Smooth muscle cell (in vitro differentiated cells): ENCODE results near the gene TUBG2. TPM values are rescaled to one million over a fixed set of nuclear protein-coding genes. Genes with fewer than 3 reads are reported as not detected.
"Not testable (repeated sequence)": the region's sequence is repeated elsewhere in the genome, so short reads cannot be mapped to it uniquely, and the experiment has no call there.

Source experiments
- DNase-seq: peaks from one replicate; lab custom pipeline; 2025; ENCODE audit not compliant: unreplicated experiment; lab: John Stamatoyannopoulos, UW
- H2AFZ ChIP-seq: fragments of 200-600 bp; sonication (generic); 2 replicates; pipeline ENCODE4 v1.6.0; 2016; ENCODE audit warnings: antibody characterized with exemption, low read depth, mild to moderate bottlenecking
- H3F3A ChIP-seq: fragments of 200-600 bp; sonication (generic); 2 replicates; pipeline ENCODE4 v1.6.0; 2017; ENCODE audit warnings: antibody characterized with exemption, low read depth
- H3K27ac ChIP-seq: fragments of 200-600 bp; sonication (generic); 2 replicates; pipeline ENCODE4 v1.5.1; 2016; ENCODE audit warnings: low read depth, mild to moderate bottlenecking
- H3K27me3 ChIP-seq: fragments of 200-600 bp; sonication (generic); 2 replicates; pipeline ENCODE4 v1.6.1; 2016; ENCODE audit warnings: low read depth, mild to moderate bottlenecking
- H3K36me3 ChIP-seq: fragments of 200-600 bp; sonication (generic); 2 replicates; pipeline ENCODE4 v1.5.1; 2016; ENCODE audit warnings: low read depth
- H3K4me1 ChIP-seq: fragments of 200-600 bp; sonication (generic); 2 replicates; pipeline ENCODE4 v1.5.1; 2016; ENCODE audit warnings: low read depth
- H3K4me2 ChIP-seq: fragments of 200-600 bp; sonication (generic); 2 replicates; pipeline ENCODE4 v1.6.0; 2016; ENCODE audit warnings: mild to moderate bottlenecking
- H3K4me3 ChIP-seq: fragments of 200-600 bp; sonication (generic); 2 replicates; pipeline ENCODE4 v1.5.1; 2016; ENCODE audit warnings: mild to moderate bottlenecking
- H3K79me2 ChIP-seq: fragments of 200-600 bp; sonication (generic); 2 replicates; pipeline ENCODE4 v1.6.0; 2016; ENCODE audit warnings: low read depth, mild to moderate bottlenecking
- H3K9ac ChIP-seq: fragments of 200-600 bp; sonication (generic); 2 replicates; pipeline ENCODE4 v1.6.0; 2016; ENCODE audit warnings: low read depth
- H3K9me3 ChIP-seq: fragments of 200-600 bp; sonication (generic); replicated peaks from 2 replicates; pipeline ENCODE4 v1.5.1; 2016; ENCODE audit warnings: low read depth
- H4K20me1 ChIP-seq: fragments of 200-600 bp; sonication (generic); 2 replicates; pipeline ENCODE4 v1.6.0; 2016; ENCODE audit warnings: low read depth
- CTCF ChIP-seq: fragments of 200-600 bp; sonication (generic); IDR thresholded peaks from 2 replicates; pipeline ENCODE4 v1.5.1; 2017; ENCODE audit warnings: borderline replicate concordance, mild to moderate bottlenecking, antibody characterized with exemption; ENCODE audit not compliant: insufficient read depth, poor library complexity, severe bottlenecking
- WGBS: methylation state at CpG from one replicate; pipeline ENCODE4 v1.1.7; 2016; ENCODE audit warnings: low lambda C conversion rate; 5-methylcytosine and 5-hydroxymethylcytosine counted together
- polyA plus RNA-seq: library from polyadenylated mRNA; unstranded; fragments of >200 nt; fragmentation: Nextera tagmentation; extraction: Ambion mirVana; gene quantifications from 2 replicates; pipeline ENCODE4 v1.2.1, GENCODE V29; 2016
- total RNA-seq: library from RNA; depleted of rRNA; stranded (reverse); fragments of >200 nt; gene quantifications from 2 replicates; pipeline ENCODE4 v1.2.3, GENCODE V29; 2014

The TUBG2 gene
- total and polyA plus RNA-seq, 2 experiments from 2014 or later: 23.1 to 42.3 TPM

GRCh38 chr17:42617956-42618431 is 41.1 kb upstream of the TUBG2 start:
- no peak overlapping the region for H2AFZ ChIP-seq
- H3K36me3 ChIP-seq: peaks cover 2% of the 10 kb centered on the region
- no peak for DNase-seq
- H3K4me2 ChIP-seq: no peak overlapping the region
- H3K27ac ChIP-seq: no peak overlapping the region
- H3K4me1 ChIP-seq: no peaks in the 10 kb centered on the region
- H3K9me3 ChIP-seq: no peaks in the 10 kb centered on the region
- no peaks in the 10 kb centered on the region for H3K27me3 ChIP-seq
- H3K79me2 ChIP-seq: no peaks in the 10 kb centered on the region
- no peak overlapping the region for H3K9ac ChIP-seq
- H3F3A ChIP-seq: no peaks in the 10 kb centered on the region
- TF ChIP-seq CTCF: no peak
- 81% methylated on average over 4 of the region's 4 CpGs for WGBS
- no peaks in the 10 kb centered on the region for H4K20me1 ChIP-seq
- H3K4me3 ChIP-seq: no peak overlapping the region

GRCh38 chr17:42618442-42619150 is 40.5 kb upstream of the TUBG2 start:
- peaks cover 2% of the 10 kb centered on the region for H3K36me3 ChIP-seq
- H3F3A ChIP-seq: no peaks in the 10 kb centered on the region
- H3K4me3 ChIP-seq: no peak overlapping the region
- H3K27ac ChIP-seq: no peak overlapping the region
- no peaks in the 10 kb centered on the region for H4K20me1 ChIP-seq
- H3K79me2 ChIP-seq: no peaks in the 10 kb centered on the region
- no peak overlapping the region for H3K9ac ChIP-seq
- no peaks in the 10 kb centered on the region for H3K27me3 ChIP-seq
- no peaks in the 10 kb centered on the region for H3K9me3 ChIP-seq
- no peak overlapping the region for H3K4me2 ChIP-seq
- no peak for DNase-seq
- TF ChIP-seq CTCF: no peak
- WGBS: 75% methylated on average over 9 of the region's 9 CpGs
- H3K4me1 ChIP-seq: no peaks in the 10 kb centered on the region
- H2AFZ ChIP-seq: no peak overlapping the region

GRCh38 chr17:42621987-42622386 is 37.1 kb upstream of the TUBG2 start:
- not testable (repeated sequence) for H3K79me2 ChIP-seq, H3K9me3 ChIP-seq, DNase-seq, H3F3A ChIP-seq, H3K36me3 ChIP-seq, H2AFZ ChIP-seq, H3K4me3 ChIP-seq, H3K4me1 ChIP-seq, H3K4me2 ChIP-seq, H3K9ac ChIP-seq, H4K20me1 ChIP-seq, H3K27ac ChIP-seq, H3K27me3 ChIP-seq
- WGBS: 88% methylated on average over 3 of the region's 3 CpGs

- 82% methylated on average over 2 of the region's 2 CpGs for WGBS
- Histone ChIP-seq H3K4me2 (no peak overlapping the region), H3K27me3 (no peaks in the 10 kb centered on the region), H3K4me1 (no peaks in the 10 kb centered on the region), H3K79me2 (no peaks in the 10 kb centered on the region), H3K9ac (no peak overlapping the region), H2AFZ (no peak overlapping the region), H4K20me1 (no peaks in the 10 kb centered on the region), H3K36me3 (no peaks in the 10 kb centered on the region), H3K4me3 (no peak overlapping the region), H3K9me3 (no peaks in the 10 kb centered on the region), H3K27ac (no peak overlapping the region), H3F3A (no peaks in the 10 kb centered on the region)
- DNase-seq: no peak
- no peak for TF ChIP-seq CTCF
These were observed 35.8 kb upstream of the TUBG2 start for GRCh38 chr17:42623271-42623670.
